Type B pancreatic cell (in vitro differentiated cells): Measurements from ENCODE around the gene KLHL3. TPM values are rescaled to one million over a fixed set of nuclear protein-coding genes. Genes with fewer than 3 reads are reported as not detected.
"Not testable (repeated sequence)": the region's sequence is repeated elsewhere in the genome, so short reads cannot be mapped to it uniquely, and the experiment has no call there.

Experiments used
- DNase-seq: peaks from one replicate; pipeline ENCODE4 v3.0.0; 2021; ENCODE audit warnings: mixed read lengths; ENCODE audit not compliant: unreplicated experiment; ENCODE audit errors: extremely low spot score
- H3K27ac Mint-ChIP-seq: 2 replicates; pipeline ENCODE4 v1.8.0; 2021; ENCODE audit warnings: mild to moderate bottlenecking, mixed read lengths
- H3K27me3 Mint-ChIP-seq: 2 replicates; pipeline ENCODE4 v1.8.0; 2021; ENCODE audit warnings: mixed read lengths
- H3K36me3 Mint-ChIP-seq: 2 replicates; pipeline ENCODE4 v1.8.0; 2021; ENCODE audit warnings: mixed read lengths
- H3K4me1 Mint-ChIP-seq: one replicate; pipeline ENCODE4 v1.8.0; 2021; ENCODE audit warnings: mixed read lengths; ENCODE audit not compliant: unreplicated experiment
- H3K4me3 Mint-ChIP-seq: 2 replicates; pipeline ENCODE4 v1.8.0; 2021; ENCODE audit warnings: mild to moderate bottlenecking, mixed read lengths
- H3K9me3 Mint-ChIP-seq: 2 replicates; pipeline ENCODE4 v1.8.0; 2021; ENCODE audit warnings: mixed read lengths
- CTCF ChIP-seq: fragments of 200-600 bp; sonication (generic); conservative IDR thresholded peaks from 2 replicates; pipeline ENCODE4 v1.5.0; 2021; ENCODE audit warnings: antibody characterized with exemption, mild to moderate bottlenecking
- long read RNA-seq: library from polyadenylated mRNA; unstranded; transcript quantifications from one replicate; pipeline ENCODE4 v2.0.0, GENCODE V29; 2020
- total RNA-seq: library from RNA; stranded (reverse); gene quantifications from 2 replicates; pipeline ENCODE4 v1.2.1, GENCODE V29; 2021; ENCODE audit warnings: low replicate concordance

Gene KLHL3
- total RNA-seq, result 7.5 and 9.7 TPM in 2 replicates
- long read RNA-seq, full-length matches to known transcripts, result 5 of 14 reads
- long read RNA-seq, partial matches to known transcripts, result 2 of 14 reads
- long read RNA-seq, other reads (novel, unspliced or antisense), result 7 of 14 reads

GRCh38 chr5:137735555-137736284 lies at the start of gene KLHL3:
KLHL3 (minus strand) TSS chr5:137736089; CDS start chr5:137735646, 443 bp downstream.
- TF ChIP-seq CTCF, result peak; percentile 46
- no peak within 1 kb of the TSS for H3K27ac Mint-ChIP-seq
- H3K27me3 Mint-ChIP-seq, result no peaks in the 10 kb centered on the region
- no peaks in the 10 kb centered on the region for H3K9me3 Mint-ChIP-seq
- peak; percentile 73 for DNase-seq
- H3K4me3 Mint-ChIP-seq, result no peak within 1 kb of the TSS
- H3K4me1 Mint-ChIP-seq, result peaks cover 7% of the 10 kb centered on the region
- no peaks in the 10 kb centered on the region for H3K36me3 Mint-ChIP-seq

GRCh38 chr5:137782984-137783536 lies 47.2 kb upstream of the KLHL3 start:
- DNase-seq, result no peak
- H3K4me3 Mint-ChIP-seq, result no peak overlapping the region
- TF ChIP-seq CTCF, result no peak
- no peaks in the 10 kb centered on the region for H3K36me3 Mint-ChIP-seq
- no peak overlapping the region for H3K27ac Mint-ChIP-seq
- H3K4me1 Mint-ChIP-seq, result no peaks in the 10 kb centered on the region
- no peaks in the 10 kb centered on the region for H3K9me3 Mint-ChIP-seq
- peaks cover 35% of the 10 kb centered on the region for H3K27me3 Mint-ChIP-seq

GRCh38 chr5:137782055-137782454 lies 46.2 kb upstream of the KLHL3 start:
- peaks cover 28% of the 10 kb centered on the region for H3K27me3 Mint-ChIP-seq
- H3K4me3 Mint-ChIP-seq, result no peak overlapping the region
- TF ChIP-seq CTCF, result no peak
- H3K36me3 Mint-ChIP-seq, result no peaks in the 10 kb centered on the region
- no peak overlapping the region for H3K27ac Mint-ChIP-seq
- DNase-seq, result no peak
- H3K4me1 Mint-ChIP-seq, result no peaks in the 10 kb centered on the region
- no peaks in the 10 kb centered on the region for H3K9me3 Mint-ChIP-seq

- H3K4me3 Mint-ChIP-seq, result no peak overlapping the region
- TF ChIP-seq CTCF, result peak; percentile 93
- no peak overlapping the region for H3K27ac Mint-ChIP-seq
- peaks cover 8% of the 10 kb centered on the region for H3K27me3 Mint-ChIP-seq
- DNase-seq, result no peak
- no peaks in the 10 kb centered on the region for H3K36me3 Mint-ChIP-seq
- no peaks in the 10 kb centered on the region for H3K9me3 Mint-ChIP-seq
- no peaks in the 10 kb centered on the region for H3K4me1 Mint-ChIP-seq
Observed at GRCh38 chr5:137778772-137779564, 43.1 kb upstream of the KLHL3 start.

GRCh38 chr5:137767937-137768336 lies 32.0 kb upstream of the KLHL3 start:
- H3K27ac Mint-ChIP-seq, H3K4me1 Mint-ChIP-seq, H3K9me3 Mint-ChIP-seq, H3K36me3 Mint-ChIP-seq, DNase-seq, H3K27me3 Mint-ChIP-seq, H3K4me3 Mint-ChIP-seq: not testable (repeated sequence)

- H3K36me3 Mint-ChIP-seq, result no peaks in the 10 kb centered on the region
- no peak overlapping the region for H3K4me3 Mint-ChIP-seq
- no peak for DNase-seq
- no peaks in the 10 kb centered on the region for H3K4me1 Mint-ChIP-seq
- no peaks in the 10 kb centered on the region for H3K9me3 Mint-ChIP-seq
- peak overlapping the region; percentile 79 for H3K27ac Mint-ChIP-seq
- no peak for TF ChIP-seq CTCF
- H3K27me3 Mint-ChIP-seq, result peaks cover 21% of the 10 kb centered on the region
Observed at GRCh38 chr5:137761566-137761965, 25.7 kb upstream of the KLHL3 start.
